Tibial nerve (tissue), 4 donors: ENCODE measurements around the gene EIF3L.

Experiments
- EP300 ChIP-seq, 2 donors: sonication (generic); formaldehyde crosslinking; IDR thresholded peaks; one replicate each; pipeline ENCODE4 v1.6.1; 2017; ENCODE audit warnings: antibody characterized with exemption in 2 of 2, mild to moderate bottlenecking in 1 of 2
- POLR2A ChIP-seq, 2 donors: fragments of 450-650 bp; IDR thresholded peaks; one replicate each; pipeline ENCODE4 v1.6.1; 2017; ENCODE audit warnings: antibody characterized with exemption in 2 of 2, mild to moderate bottlenecking in 2 of 2, moderate library complexity in 2 of 2
- TF ChIP-seq, protein P1 (sequence below), 5 experiments: fragments of 200-600 bp in 3 of 5; fragments of 450-650 bp in 2 of 5; sonication (generic) in 3 of 5; IDR thresholded peaks; one replicate each; pipeline ENCODE4 v1.5.1; 2016 to 2019; ENCODE audit warnings: antibody characterized with exemption in 5 of 5, mild to moderate bottlenecking in 3 of 5, moderate library complexity in 2 of 5

DNA sequence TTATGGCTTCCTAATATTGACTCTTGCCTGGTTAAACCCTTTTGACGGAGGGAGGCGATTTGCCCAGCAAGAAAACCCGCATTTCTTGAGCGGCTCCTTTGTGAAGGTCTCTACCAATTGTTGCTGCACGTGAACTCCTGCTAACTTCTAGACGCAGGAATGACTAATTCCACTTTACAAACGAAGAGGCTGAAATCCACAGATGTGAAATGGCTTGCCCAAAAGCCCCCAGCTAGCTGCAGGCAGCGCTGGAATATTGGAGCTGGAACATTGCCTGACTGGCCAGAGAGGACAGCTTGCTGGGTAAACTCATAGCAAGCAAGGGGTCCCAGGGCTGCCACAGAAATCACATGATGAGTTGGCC is 40.9 kb upstream of the EIF3L start:
- TF ChIP-seq, protein P1, sequence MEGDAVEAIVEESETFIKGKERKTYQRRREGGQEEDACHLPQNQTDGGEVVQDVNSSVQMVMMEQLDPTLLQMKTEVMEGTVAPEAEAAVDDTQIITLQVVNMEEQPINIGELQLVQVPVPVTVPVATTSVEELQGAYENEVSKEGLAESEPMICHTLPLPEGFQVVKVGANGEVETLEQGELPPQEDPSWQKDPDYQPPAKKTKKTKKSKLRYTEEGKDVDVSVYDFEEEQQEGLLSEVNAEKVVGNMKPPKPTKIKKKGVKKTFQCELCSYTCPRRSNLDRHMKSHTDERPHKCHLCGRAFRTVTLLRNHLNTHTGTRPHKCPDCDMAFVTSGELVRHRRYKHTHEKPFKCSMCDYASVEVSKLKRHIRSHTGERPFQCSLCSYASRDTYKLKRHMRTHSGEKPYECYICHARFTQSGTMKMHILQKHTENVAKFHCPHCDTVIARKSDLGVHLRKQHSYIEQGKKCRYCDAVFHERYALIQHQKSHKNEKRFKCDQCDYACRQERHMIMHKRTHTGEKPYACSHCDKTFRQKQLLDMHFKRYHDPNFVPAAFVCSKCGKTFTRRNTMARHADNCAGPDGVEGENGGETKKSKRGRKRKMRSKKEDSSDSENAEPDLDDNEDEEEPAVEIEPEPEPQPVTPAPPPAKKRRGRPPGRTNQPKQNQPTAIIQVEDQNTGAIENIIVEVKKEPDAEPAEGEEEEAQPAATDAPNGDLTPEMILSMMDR (IDR thresholded peaks at IDR 0.05), result no peak
- TF ChIP-seq POLR2A (IDR thresholded peaks at IDR 0.05) (no peak), EP300 (IDR thresholded peaks at IDR 0.05) (no peak)
